ENCODE results near the gene NELFE. TPM values are rescaled to one million over a fixed set of nuclear protein-coding genes. Genes with fewer than 3 reads are reported as not detected.

NELFE gene
- total RNA-seq, 4 donors from 2014 or later = 83.2 to 114 (median 106) TPM

DNA sequence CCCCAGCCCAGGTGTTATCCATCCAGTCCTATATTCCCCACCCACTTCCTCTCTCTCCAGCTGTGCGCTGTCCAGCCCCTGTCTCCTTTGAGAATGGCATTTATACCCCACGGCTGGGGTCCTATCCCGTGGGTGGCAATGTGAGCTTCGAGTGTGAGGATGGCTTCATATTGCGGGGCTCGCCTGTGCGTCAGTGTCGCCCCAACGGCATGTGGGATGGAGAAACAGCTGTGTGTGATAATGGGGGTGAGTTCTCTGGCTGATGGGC is 30.2 kb downstream of the NELFE start:
- WGBS, 2 donors = 82% methylated on average over 7 to 9 of the region's 9 CpGs
- H3K27ac ChIP-seq = no peak overlapping the region
- intact Hi-C loops (cut with DNase I) = no loop called here
- no peak for DNase-seq
- H3K4me3 ChIP-seq (replicated peaks in 1 of 3) = no peak overlapping the region
- no peaks in the 10 kb centered on the region for H3K9me3 ChIP-seq
- H3K27me3 ChIP-seq = no peaks in the 10 kb centered on the region
- no peaks in the 10 kb centered on the region for H3K36me3 ChIP-seq
- no peaks in the 10 kb centered on the region for H3K4me1 ChIP-seq
- TF ChIP-seq, protein P1, sequence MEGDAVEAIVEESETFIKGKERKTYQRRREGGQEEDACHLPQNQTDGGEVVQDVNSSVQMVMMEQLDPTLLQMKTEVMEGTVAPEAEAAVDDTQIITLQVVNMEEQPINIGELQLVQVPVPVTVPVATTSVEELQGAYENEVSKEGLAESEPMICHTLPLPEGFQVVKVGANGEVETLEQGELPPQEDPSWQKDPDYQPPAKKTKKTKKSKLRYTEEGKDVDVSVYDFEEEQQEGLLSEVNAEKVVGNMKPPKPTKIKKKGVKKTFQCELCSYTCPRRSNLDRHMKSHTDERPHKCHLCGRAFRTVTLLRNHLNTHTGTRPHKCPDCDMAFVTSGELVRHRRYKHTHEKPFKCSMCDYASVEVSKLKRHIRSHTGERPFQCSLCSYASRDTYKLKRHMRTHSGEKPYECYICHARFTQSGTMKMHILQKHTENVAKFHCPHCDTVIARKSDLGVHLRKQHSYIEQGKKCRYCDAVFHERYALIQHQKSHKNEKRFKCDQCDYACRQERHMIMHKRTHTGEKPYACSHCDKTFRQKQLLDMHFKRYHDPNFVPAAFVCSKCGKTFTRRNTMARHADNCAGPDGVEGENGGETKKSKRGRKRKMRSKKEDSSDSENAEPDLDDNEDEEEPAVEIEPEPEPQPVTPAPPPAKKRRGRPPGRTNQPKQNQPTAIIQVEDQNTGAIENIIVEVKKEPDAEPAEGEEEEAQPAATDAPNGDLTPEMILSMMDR (IDR thresholded peaks at IDR 0.05) = no peak
- TF ChIP-seq POLR2A (IDR thresholded peaks at IDR 0.05) = no peak

DNA sequence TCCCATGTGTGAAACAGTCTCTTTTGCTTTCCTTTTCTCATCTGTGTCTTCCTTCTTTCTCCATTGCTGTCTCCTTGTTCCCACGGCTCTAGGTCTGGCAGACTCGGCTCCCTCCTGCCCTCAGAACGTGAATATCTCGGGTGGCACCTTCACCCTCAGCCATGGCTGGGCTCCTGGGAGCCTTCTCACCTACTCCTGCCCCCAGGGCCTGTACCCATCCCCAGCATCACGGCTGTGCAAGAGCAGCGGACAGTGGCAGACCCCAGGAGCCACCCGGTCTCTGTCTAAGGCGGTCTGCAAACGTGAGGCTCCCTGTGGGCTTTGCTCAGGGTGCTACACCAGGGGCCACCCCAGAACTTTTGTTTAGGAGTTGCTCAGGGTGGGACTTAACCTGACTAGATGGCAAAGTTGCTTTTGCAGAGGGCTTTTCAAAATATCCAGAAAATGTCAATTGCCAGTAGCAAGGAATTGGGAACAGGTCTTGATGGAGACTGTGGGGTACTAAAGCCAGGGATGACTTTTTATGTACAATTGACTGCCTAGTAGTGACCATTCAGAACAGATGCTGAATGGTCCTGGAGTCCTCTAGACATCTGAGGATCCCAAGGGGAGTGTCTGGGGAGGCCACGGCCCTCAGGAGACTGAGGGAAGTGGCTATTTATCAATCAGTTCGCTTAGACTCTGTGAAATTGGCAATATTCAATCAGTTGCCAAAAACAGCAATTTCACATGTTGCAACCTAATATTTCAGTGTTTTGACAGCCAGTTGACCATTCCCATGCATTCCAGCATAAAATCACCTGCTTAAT is 30.7 kb downstream of the NELFE start:
- WGBS, 2 donors = 76 to 77% methylated on average over 10 to 11 of the region's 11 CpGs
- DNase-seq = no peak
- no peaks in the 10 kb centered on the region for H3K4me1 ChIP-seq
- intact Hi-C loops (cut with DNase I) = no loop called here
- H3K36me3 ChIP-seq = no peaks in the 10 kb centered on the region
- H3K9me3 ChIP-seq = no peaks in the 10 kb centered on the region
- no peaks in the 10 kb centered on the region for H3K27me3 ChIP-seq
- no peak overlapping the region for H3K27ac ChIP-seq
- no peak overlapping the region for H3K4me3 ChIP-seq (replicated peaks in 1 of 3)
- TF ChIP-seq POLR2A (IDR thresholded peaks at IDR 0.05) = no peak
- TF ChIP-seq, protein P1 (IDR thresholded peaks at IDR 0.05) = no peak

DNA sequence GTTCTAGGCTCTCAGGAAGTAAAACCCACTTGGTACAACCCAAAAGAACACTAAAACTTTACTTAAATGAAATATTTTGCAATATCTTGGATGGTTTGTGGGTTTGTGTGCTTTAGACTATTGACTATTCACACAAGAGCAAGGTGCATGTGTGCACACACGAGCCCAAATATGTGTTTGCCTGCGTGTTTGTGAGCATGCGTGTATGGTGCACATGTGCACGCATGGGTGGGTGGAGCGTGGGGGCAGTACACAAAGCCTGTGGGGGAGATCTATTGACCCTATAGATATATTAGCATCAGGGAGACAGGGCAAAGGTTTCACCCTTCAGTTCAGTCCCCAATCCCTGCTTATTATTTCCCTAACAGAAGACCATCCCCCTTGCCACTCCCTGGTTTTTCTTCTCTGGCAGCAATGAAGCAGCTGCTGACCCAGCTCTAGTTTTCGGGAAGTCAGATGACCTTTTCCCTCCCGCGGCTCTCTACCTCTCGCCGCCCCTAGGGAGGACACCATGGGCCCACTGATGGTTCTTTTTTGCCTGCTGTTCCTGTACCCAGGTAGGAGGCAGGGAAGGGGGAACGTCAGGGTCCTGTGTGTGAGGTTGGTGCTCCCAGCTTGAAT is 31.4 kb downstream of the NELFE start, which contains the start of gene C2:
C2 (plus strand) TSS at position 476 of the 621 bp plus-strand sequence; CDS start at position 512, 36 bp downstream.
- WGBS, 2 donors = 68 to 70% methylated on average over 11 of the region's 11 CpGs
- no peaks in the 10 kb centered on the region for H3K9me3 ChIP-seq
- DNase-seq = no peak
- H3K4me3 ChIP-seq (replicated peaks in 1 of 3) = no peak within 1 kb of the TSS
- H3K36me3 ChIP-seq = no peaks in the 10 kb centered on the region
- no peak within 1 kb of the TSS for H3K27ac ChIP-seq
- TF ChIP-seq POLR2A (IDR thresholded peaks at IDR 0.05) = no peak
- TF ChIP-seq, protein P1 (IDR thresholded peaks at IDR 0.05) = no peak
- H3K27me3 ChIP-seq = no peaks in the 10 kb centered on the region
- intact Hi-C loops (cut with DNase I) = no loop called here
- H3K4me1 ChIP-seq = no peaks in the 10 kb centered on the region

DNA sequence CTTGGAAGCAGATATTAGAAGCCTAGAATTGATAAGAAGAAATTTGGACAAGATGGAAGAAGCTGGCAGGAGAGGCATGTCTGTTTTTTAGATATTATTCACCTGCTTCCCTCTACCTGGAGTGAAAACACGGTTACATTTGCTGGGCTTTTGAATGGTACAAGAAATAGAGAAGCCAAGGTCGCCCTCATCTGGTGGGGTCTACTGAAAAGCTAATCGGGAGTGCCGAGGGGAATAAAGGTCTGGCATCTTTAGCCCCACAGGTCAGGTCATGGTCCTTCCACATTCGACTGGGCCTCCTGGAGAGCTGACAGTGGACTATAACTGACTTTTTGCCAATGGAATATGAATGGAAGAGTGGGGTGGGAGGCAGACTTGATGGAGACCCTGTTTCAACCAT is 35.8 kb downstream of the NELFE start:
- Histone ChIP-seq H3K9me3 (no peaks in the 10 kb centered on the region), H3K4me3 (replicated peaks in 1 of 3) (no peak overlapping the region), H3K27me3 (no peaks in the 10 kb centered on the region), H3K4me1 (no peaks in the 10 kb centered on the region), H3K27ac (no peak overlapping the region), H3K36me3 (no peaks in the 10 kb centered on the region)
- intact Hi-C loops (cut with DNase I) = no loop called here
- DNase-seq = peak; percentile 32 to 38
- 13 to 20% methylated on average over 5 of the region's 5 CpGs for WGBS, 2 donors
- TF ChIP-seq, protein P1 (IDR thresholded peaks at IDR 0.05) = peak in 2 of 6 experiments; percentile 17 to 19
- no peak for TF ChIP-seq POLR2A (IDR thresholded peaks at IDR 0.05)

DNA sequence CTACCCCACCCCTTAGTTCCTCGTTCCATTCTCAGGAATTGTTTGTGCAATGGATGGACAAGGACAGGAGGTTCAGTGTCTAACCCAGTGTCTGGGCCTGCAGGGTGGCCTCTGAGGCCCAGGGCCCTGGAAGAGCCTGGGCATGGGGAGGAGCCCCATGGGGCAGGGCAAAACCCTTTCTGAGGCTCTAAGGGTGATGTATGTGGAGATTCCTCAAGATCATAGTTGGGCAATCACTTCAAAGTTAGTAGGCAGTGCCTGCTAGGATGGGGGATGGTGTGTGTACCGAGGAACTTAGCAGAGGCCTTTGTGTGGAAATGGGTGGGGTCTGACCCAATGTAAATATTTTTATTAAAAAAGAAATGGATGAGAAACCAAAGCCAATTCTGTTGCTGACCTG is 38.0 kb downstream of the NELFE start:
- Histone ChIP-seq H3K27me3 (no peaks in the 10 kb centered on the region), H3K27ac (no peak overlapping the region), H3K4me1 (no peaks in the 10 kb centered on the region), H3K36me3 (no peaks in the 10 kb centered on the region), H3K4me3 (replicated peaks in 1 of 3) (no peak overlapping the region), H3K9me3 (no peaks in the 10 kb centered on the region)
- intact Hi-C loops (cut with DNase I) = no loop called here
- WGBS, 2 donors = 64 to 84% methylated on average over 1 to 2 of the region's 2 CpGs
- DNase-seq = no peak
- no peak for TF ChIP-seq POLR2A (IDR thresholded peaks at IDR 0.05)
- TF ChIP-seq, protein P1 (IDR thresholded peaks at IDR 0.05) = no peak
